Glutamatergic neuron (in vitro differentiated cells): ENCODE results near the gene OR51V1. TPM values are rescaled to one million over a fixed set of nuclear protein-coding genes. Genes with fewer than 3 reads are reported as not detected.

ENCODE experiments used
- DNase-seq: peaks from one replicate; pipeline ENCODE4 v3.0.0; 2022
- H3K27ac Mint-ChIP-seq: one replicate; pipeline ENCODE4 v1.8.0; 2020; ENCODE audit warnings: mild to moderate bottlenecking, mixed read lengths, inconsistent platforms; ENCODE audit not compliant: unreplicated experiment
- H3K27me3 Mint-ChIP-seq: one replicate; pipeline ENCODE4 v1.8.0; 2020; ENCODE audit warnings: mild to moderate bottlenecking, moderate library complexity, mixed read lengths, inconsistent platforms; ENCODE audit not compliant: unreplicated experiment
- H3K36me3 Mint-ChIP-seq: one replicate; pipeline ENCODE4 v1.8.0; 2020; ENCODE audit warnings: mild to moderate bottlenecking, mixed read lengths, inconsistent platforms; ENCODE audit not compliant: unreplicated experiment
- H3K4me1 Mint-ChIP-seq: one replicate; pipeline ENCODE4 v1.8.0; 2020; ENCODE audit warnings: mild to moderate bottlenecking, low read depth, mixed read lengths, inconsistent platforms; ENCODE audit not compliant: unreplicated experiment
- H3K4me3 Mint-ChIP-seq: one replicate; pipeline ENCODE4 v1.8.0; 2020; ENCODE audit warnings: mild to moderate bottlenecking, mixed read lengths, inconsistent platforms; ENCODE audit not compliant: unreplicated experiment
- H3K9me3 Mint-ChIP-seq: one replicate; pipeline ENCODE4 v1.8.0; 2020; ENCODE audit warnings: mild to moderate bottlenecking, moderate library complexity, mixed read lengths, inconsistent platforms; ENCODE audit not compliant: unreplicated experiment
- CTCF ChIP-seq: fragments of 200-600 bp; sonication (generic); IDR thresholded peaks from one replicate; pipeline ENCODE4 v1.5.0; 2021; ENCODE audit not compliant: partially characterized antibody, unreplicated experiment
- total RNA-seq: library from RNA; stranded (reverse); fragmentation: NEBNext Ultra II Directional; extraction: Animal tissue kit (Norgen Biotek cat#: 25700); gene quantifications from one replicate; pipeline ENCODE4 v1.2.1, GENCODE V29; 2021; ENCODE audit not compliant: unreplicated experiment

Gene OR51V1
- total RNA-seq, 1 donor from 2014 or later = not detected

- H3K27me3 Mint-ChIP-seq = no peaks in the 10 kb centered on the region
- DNase-seq = no peak
- H3K27ac Mint-ChIP-seq = no peak overlapping the region
- no peaks in the 10 kb centered on the region for H3K4me1 Mint-ChIP-seq
- H3K9me3 Mint-ChIP-seq = peaks cover 2% of the 10 kb centered on the region
- no peak overlapping the region for H3K4me3 Mint-ChIP-seq
- no peaks in the 10 kb centered on the region for H3K36me3 Mint-ChIP-seq
- TF ChIP-seq CTCF = no peak
Measured at GRCh38 chr11:5197536-5197935, 2.9 kb downstream of the OR51V1 start.

- H3K9me3 Mint-ChIP-seq = peaks cover 2% of the 10 kb centered on the region
- no peak for TF ChIP-seq CTCF
- no peaks in the 10 kb centered on the region for H3K36me3 Mint-ChIP-seq
- H3K27ac Mint-ChIP-seq = no peak overlapping the region
- no peaks in the 10 kb centered on the region for H3K27me3 Mint-ChIP-seq
- no peaks in the 10 kb centered on the region for H3K4me1 Mint-ChIP-seq
- DNase-seq = no peak
- no peak overlapping the region for H3K4me3 Mint-ChIP-seq
Measured at GRCh38 chr11:5196731-5197130, 3.8 kb downstream of the OR51V1 start.

- no peaks in the 10 kb centered on the region for H3K4me1 Mint-ChIP-seq
- no peaks in the 10 kb centered on the region for H3K36me3 Mint-ChIP-seq
- no peak overlapping the region for H3K4me3 Mint-ChIP-seq
- no peaks in the 10 kb centered on the region for H3K27me3 Mint-ChIP-seq
- H3K9me3 Mint-ChIP-seq = peaks cover 2% of the 10 kb centered on the region
- TF ChIP-seq CTCF = no peak
- no peak overlapping the region for H3K27ac Mint-ChIP-seq
- DNase-seq = no peak
Measured at GRCh38 chr11:5196067-5196466, 4.4 kb downstream of the OR51V1 start.

GRCh38 chr11:5192738-5193137 is 7.7 kb downstream of the OR51V1 start:
- H3K27ac Mint-ChIP-seq = no peak overlapping the region
- H3K4me1 Mint-ChIP-seq = no peaks in the 10 kb centered on the region
- peaks cover 7% of the 10 kb centered on the region for H3K9me3 Mint-ChIP-seq
- H3K27me3 Mint-ChIP-seq = no peaks in the 10 kb centered on the region
- TF ChIP-seq CTCF = no peak
- H3K4me3 Mint-ChIP-seq = no peak overlapping the region
- no peak for DNase-seq
- peaks cover 5% of the 10 kb centered on the region for H3K36me3 Mint-ChIP-seq

- no peak for TF ChIP-seq CTCF
- H3K4me1 Mint-ChIP-seq = no peaks in the 10 kb centered on the region
- H3K27ac Mint-ChIP-seq = no peak overlapping the region
- H3K4me3 Mint-ChIP-seq = no peak overlapping the region
- no peaks in the 10 kb centered on the region for H3K27me3 Mint-ChIP-seq
- peaks cover 6% of the 10 kb centered on the region for H3K9me3 Mint-ChIP-seq
- no peak for DNase-seq
- peaks cover 5% of the 10 kb centered on the region for H3K36me3 Mint-ChIP-seq
Measured at GRCh38 chr11:5188201-5188600, 12.3 kb downstream of the OR51V1 start.
